Fibroblast of the aortic adventitia (primary cell): ENCODE data around the gene GPHA2. TPM values are rescaled to one million over a fixed set of nuclear protein-coding genes. Genes with fewer than 3 reads are reported as not detected.

ENCODE experiments used
- DNase-seq: peaks from one replicate; pipeline ENCODE4 v3.0.0-alpha.2; 2010; ENCODE audit warnings: low read depth
- H3K4me3 ChIP-seq: 2 replicates; pipeline ENCODE4 v1.5.1; 2011; ENCODE audit warnings: low read depth, mild to moderate bottlenecking, control low read depth, low read length, moderate library complexity
- CTCF ChIP-seq: IDR thresholded peaks from 2 replicates; pipeline ENCODE4 v1.5.1; 2011; ENCODE audit warnings: mild to moderate bottlenecking, low read length, control low read depth, inconsistent platforms; ENCODE audit not compliant: insufficient read depth
- total RNA-seq: library from RNA; depleted of rRNA; stranded (reverse); fragments of >200 nt; gene quantifications from 2 replicates; pipeline ENCODE4 v1.2.3, GENCODE V29; 2012; ENCODE audit warnings: low replicate concordance

The GPHA2 gene
- total RNA-seq, 1 donor: not detected

GRCh38 chr11:64911689-64912088, 24.0 kb downstream of the GPHA2 start:
- DNase-seq: no peak
- no peak for TF ChIP-seq CTCF
- no peak overlapping the region for H3K4me3 ChIP-seq

GRCh38 chr11:64911142-64911541, 24.6 kb downstream of the GPHA2 start:
- DNase-seq: no peak
- no peak for TF ChIP-seq CTCF

GRCh38 chr11:64910451-64911093, 25.1 kb downstream of the GPHA2 start:
- no peak overlapping the region for H3K4me3 ChIP-seq
- no peak for DNase-seq
- TF ChIP-seq CTCF: no peak

More at GRCh38 chr11:64911142-64911541, 24.6 kb downstream of the GPHA2 start:
- H3K4me3 ChIP-seq: no peak overlapping the region

GRCh38 chr11:64909653-64910343, 25.9 kb downstream of the GPHA2 start:
- no peak for DNase-seq
- TF ChIP-seq CTCF: no peak

GRCh38 chr11:64908766-64909165, 26.9 kb downstream of the GPHA2 start:
- DNase-seq: no peak
- TF ChIP-seq CTCF: no peak

More at GRCh38 chr11:64909653-64910343, 25.9 kb downstream of the GPHA2 start:
- no peak overlapping the region for H3K4me3 ChIP-seq

GRCh38 chr11:64906314-64906635, 29.4 kb downstream of the GPHA2 start:
- TF ChIP-seq CTCF: no peak
- DNase-seq: no peak
- H3K4me3 ChIP-seq: no peak overlapping the region

More at GRCh38 chr11:64908766-64909165, 26.9 kb downstream of the GPHA2 start:
- no peak overlapping the region for H3K4me3 ChIP-seq
